Activated T-cell treated with anti-CD3 and anti-CD28 coated beads, Interleukin-2, amount 50 U/mL, for 72 hours (primary cell): ENCODE measurements around the gene CHD8. TPM values are rescaled to one million over a fixed set of nuclear protein-coding genes. Genes with fewer than 3 reads are reported as not detected.

Experiments used
- ATAC-seq, 2 donors: fragments of 150-1000 bp; cut with Tn5 transposase; replicated peaks in 1 of 2; 2 replicates each; pipeline ENCODE4 v1.10.0; 2021; ENCODE audit warnings: moderate library complexity in 2 of 2, mild to moderate bottlenecking in 1 of 2
- DNase-seq, 2 donors: peaks; one replicate each; pipeline ENCODE4 v3.0.0; 2021 to 2022; ENCODE audit warnings: mixed read lengths in 1 of 2
- H3K27ac Mint-ChIP-seq: one replicate; pipeline ENCODE4 v1.8.0; 2022; ENCODE audit warnings: mild to moderate bottlenecking, moderate library complexity, mixed read lengths
- H3K27me3 Mint-ChIP-seq: one replicate; pipeline ENCODE4 v1.8.0; 2022; ENCODE audit warnings: low read depth, mixed read lengths
- H3K36me3 Mint-ChIP-seq, 2 donors: one replicate each; pipeline ENCODE4 v1.8.0; 2022; ENCODE audit warnings: mixed read lengths in 2 of 2, mild to moderate bottlenecking in 1 of 2; ENCODE audit not compliant: insufficient read depth in 2 of 2
- H3K4me1 Mint-ChIP-seq: one replicate; pipeline ENCODE4 v1.8.0; 2022; ENCODE audit warnings: low read depth, mixed read lengths
- H3K4me3 Mint-ChIP-seq, 2 donors: one replicate each; pipeline ENCODE4 v1.8.0; 2022; ENCODE audit warnings: mild to moderate bottlenecking in 2 of 2, mixed read lengths in 2 of 2, moderate library complexity in 2 of 2
- H3K9me3 Mint-ChIP-seq, 2 donors: one replicate each; pipeline ENCODE4 v1.8.0; 2022; ENCODE audit warnings: mixed read lengths in 2 of 2
- total RNA-seq, 2 donors: library from RNA; stranded (reverse); gene quantifications; one replicate each; pipeline ENCODE4 v1.2.3, GENCODE V29; 2022

Gene CHD8
- total RNA-seq: 100 to 1,000 TPM; 102 to 107 TPM

GRCh38 chr14:21455912-21456667 lies at the start of gene CHD8:
CHD8 (minus strand) TSS chr14:21456123; CDS start chr14:21431643, 24,480 bp downstream.
- peaks cover 42% of the 10 kb centered on the region for H3K4me1 Mint-ChIP-seq
- peak; percentile 99 to 100 for DNase-seq
- ATAC-seq: peak; percentile 97 to 98
- no peaks in the 10 kb centered on the region for H3K27me3 Mint-ChIP-seq
- no peaks in the 10 kb centered on the region for H3K9me3 Mint-ChIP-seq
- peaks cover 1 to 7% of the 10 kb centered on the region in 2 donors for H3K36me3 Mint-ChIP-seq
- H3K27ac Mint-ChIP-seq: peak within 1 kb of the TSS; percentile 99
- peak within 1 kb of the TSS; percentile 92 to 96 for H3K4me3 Mint-ChIP-seq

- H3K27ac Mint-ChIP-seq: peak overlapping the region; percentile 94
- H3K9me3 Mint-ChIP-seq: no peaks in the 10 kb centered on the region
- H3K4me1 Mint-ChIP-seq: peaks cover 57% of the 10 kb centered on the region
- peak overlapping the region; percentile 53 to 81 for H3K4me3 Mint-ChIP-seq
- DNase-seq: peak; percentile 17
- no peaks in the 10 kb centered on the region for H3K27me3 Mint-ChIP-seq
- H3K36me3 Mint-ChIP-seq: peaks cover 3 to 20% of the 10 kb centered on the region in 2 donors
- ATAC-seq: peak; percentile 67 to 70
Measured at GRCh38 chr14:21505012-21505553, 49.2 kb upstream of the CHD8 start.

- H3K27me3 Mint-ChIP-seq: no peaks in the 10 kb centered on the region
- no peak overlapping the region for H3K4me3 Mint-ChIP-seq
- DNase-seq (no peak), ATAC-seq (no peak)
- H3K36me3 Mint-ChIP-seq: peaks cover 2 to 25% of the 10 kb centered on the region in 2 donors
- no peak overlapping the region for H3K27ac Mint-ChIP-seq
- peaks cover 57% of the 10 kb centered on the region for H3K4me1 Mint-ChIP-seq
- no peaks in the 10 kb centered on the region for H3K9me3 Mint-ChIP-seq
Measured at GRCh38 chr14:21503376-21503775, 47.5 kb upstream of the CHD8 start.

GRCh38 chr14:21501568-21501967 lies 45.6 kb upstream of the CHD8 start:
- Mint-ChIP-seq H3K36me3 (peaks cover 4 to 18% of the 10 kb centered on the region in 2 donors), H3K9me3 (no peaks in the 10 kb centered on the region), H3K4me3 (no peak overlapping the region), H3K27ac (peak overlapping the region; percentile 1), H3K4me1 (peaks cover 46% of the 10 kb centered on the region), H3K27me3 (no peaks in the 10 kb centered on the region)
- DNase-seq (no peak), ATAC-seq (no peak)

- Mint-ChIP-seq H3K4me1 (peaks cover 28% of the 10 kb centered on the region), H3K4me3 (peak overlapping the region; percentile 13 to 40), H3K9me3 (no peaks in the 10 kb centered on the region), H3K27ac (peak overlapping the region; percentile 86), H3K27me3 (no peaks in the 10 kb centered on the region), H3K36me3 (peaks cover 9 to 23% of the 10 kb centered on the region in 2 donors)
- DNase-seq (peak; percentile 24 to 27), ATAC-seq (peak; percentile 72 to 83)
Measured at GRCh38 chr14:21498540-21499526, 42.9 kb upstream of the CHD8 start.

GRCh38 chr14:21496453-21496852 lies 40.5 kb upstream of the CHD8 start:
- Mint-ChIP-seq H3K27ac (no peak overlapping the region), H3K36me3 (peaks cover 10 to 28% of the 10 kb centered on the region in 2 donors), H3K9me3 (no peaks in the 10 kb centered on the region), H3K4me1 (peaks cover 23% of the 10 kb centered on the region), H3K4me3 (no peak overlapping the region), H3K27me3 (no peaks in the 10 kb centered on the region)
- DNase-seq (no peak), ATAC-seq (no peak)

- no peak for DNase-seq
- H3K36me3 Mint-ChIP-seq: peaks cover 10 to 31% of the 10 kb centered on the region in 2 donors
Measured at GRCh38 chr14:21494902-21495762, 39.2 kb upstream of the CHD8 start.

GRCh38 chr14:21486640-21487087 lies 30.7 kb upstream of the CHD8 start:
- ATAC-seq (no peak), DNase-seq (no peak)
- Mint-ChIP-seq H3K4me1 (peaks cover 9% of the 10 kb centered on the region), H3K4me3 (no peak overlapping the region), H3K36me3 (peaks cover 0 to 17% of the 10 kb centered on the region in 2 donors), H3K27me3 (no peaks in the 10 kb centered on the region), H3K9me3 (no peaks in the 10 kb centered on the region), H3K27ac (no peak overlapping the region)

More at GRCh38 chr14:21494902-21495762, 39.2 kb upstream of the CHD8 start:
- peaks cover 20% of the 10 kb centered on the region for H3K4me1 Mint-ChIP-seq
- ATAC-seq: no peak
- no peaks in the 10 kb centered on the region for H3K9me3 Mint-ChIP-seq
- H3K27ac Mint-ChIP-seq: peak overlapping the region; percentile 73
- no peaks in the 10 kb centered on the region for H3K27me3 Mint-ChIP-seq
- H3K4me3 Mint-ChIP-seq: no peak overlapping the region

GRCh38 chr14:21476925-21477681 lies 21.2 kb upstream of the CHD8 start, which contains the start of the genes RAB2B and TOX4:
RAB2B (minus strand) TSS chr14:21476959; CDS start chr14:21476872, 87 bp downstream.
TOX4 (plus strand) TSS chr14:21477195; CDS start chr14:21477279, 84 bp downstream.
- DNase-seq: peak; percentile 96
- Mint-ChIP-seq H3K36me3 (peaks cover 3 to 12% of the 10 kb centered on the region in 2 donors), H3K9me3 (no peaks in the 10 kb centered on the region), H3K4me1 (peaks cover 29% of the 10 kb centered on the region), H3K27ac (peak within 1 kb of the TSS; percentile 93), H3K27me3 (no peaks in the 10 kb centered on the region), H3K4me3 (peak within 1 kb of the TSS; percentile 83 to 100)
- peak; percentile 98 to 99 for ATAC-seq

GRCh38 chr14:21476523-21476924 lies 20.6 kb upstream of the CHD8 start:
- DNase-seq: peak in 1 of 2 donors; percentile 79
- Mint-ChIP-seq H3K27me3 (no peaks in the 10 kb centered on the region), H3K36me3 (peaks cover 3 to 12% of the 10 kb centered on the region in 2 donors), H3K4me3 (peak overlapping the region; percentile 83 to 100), H3K9me3 (no peaks in the 10 kb centered on the region), H3K4me1 (peaks cover 29% of the 10 kb centered on the region), H3K27ac (peak overlapping the region; percentile 93)
- ATAC-seq: peak in 1 of 2 donors; percentile 53

GRCh38 chr14:21475767-21476522 lies 20.0 kb upstream of the CHD8 start:
- H3K4me3 Mint-ChIP-seq: peak overlapping the region; percentile 83 to 100
- ATAC-seq (no peak), DNase-seq (no peak)
- H3K27me3 Mint-ChIP-seq: no peaks in the 10 kb centered on the region
- H3K9me3 Mint-ChIP-seq: no peaks in the 10 kb centered on the region
- peaks cover 29% of the 10 kb centered on the region for H3K4me1 Mint-ChIP-seq
- peaks cover 3 to 12% of the 10 kb centered on the region in 2 donors for H3K36me3 Mint-ChIP-seq
- H3K27ac Mint-ChIP-seq: peak overlapping the region; percentile 93
